Spinal cord (tissue), 10 donors: ENCODE results near the gene ATP2B2. TPM values are rescaled to one million over a fixed set of nuclear protein-coding genes. Genes with fewer than 3 reads are reported as not detected.

Experiments
- DNase-seq, 6 donors: peaks; one replicate each; pipeline versions ENCODE4 v3.0.0 to v3.0.0-alpha.2; 2013 to 2015; ENCODE audit warnings: low spot score in 6 of 6, low read depth in 4 of 6
- H3K27ac ChIP-seq: one replicate; pipeline ENCODE4 v1.5.1; 2013; ENCODE audit warnings: low read depth, low read length, control low read depth
- H3K27me3 ChIP-seq: one replicate; pipeline ENCODE4 v1.6.1; 2013; ENCODE audit warnings: low read length; ENCODE audit not compliant: control insufficient read depth, insufficient read depth
- H3K36me3 ChIP-seq: one replicate; pipeline ENCODE4 v1.6.1; 2013; ENCODE audit warnings: low read length; ENCODE audit not compliant: control insufficient read depth, insufficient read depth
- H3K4me1 ChIP-seq: one replicate; pipeline ENCODE4 v1.6.1; 2013; ENCODE audit warnings: low read length; ENCODE audit not compliant: control insufficient read depth, insufficient read depth
- H3K4me3 ChIP-seq: one replicate; pipeline ENCODE4 v1.5.1; 2013; ENCODE audit warnings: low read depth, low read length, control low read depth
- H3K9me3 ChIP-seq: one replicate; pipeline ENCODE4 v1.6.1; 2013; ENCODE audit warnings: low read length; ENCODE audit not compliant: control insufficient read depth, insufficient read depth
- WGBS: methylation state at CpG from one replicate; pipeline ENCODE4 v1.1.5; 2013; ENCODE audit warnings: missing lambda C conversion rate; ENCODE audit not compliant: insufficient coverage; 5-methylcytosine and 5-hydroxymethylcytosine counted together
- polyA plus RNA-seq, 2 donors: library from polyadenylated mRNA; unstranded; fragments of 120-200 nt; gene quantifications; one replicate each; pipeline ENCODE4 v1.2.1, GENCODE V29; 2013; ENCODE audit not compliant: insufficient read length in 2 of 2
- total RNA-seq, 2 donors: library from RNA; depleted of rRNA in 1 of 2; stranded (reverse); fragments of 120-200 nt in 1 of 2; fragments of >200 nt in 1 of 2; gene quantifications; one replicate each; pipeline versions ENCODE4 v1.2.3 to v1.2.4, GENCODE V29; 2013 to 2014
- donor health status: healthy.

ATP2B2 gene
- total and polyA plus RNA-seq, 4 donors = 25.2 to 94.5 (median 80.4) TPM

DNA sequence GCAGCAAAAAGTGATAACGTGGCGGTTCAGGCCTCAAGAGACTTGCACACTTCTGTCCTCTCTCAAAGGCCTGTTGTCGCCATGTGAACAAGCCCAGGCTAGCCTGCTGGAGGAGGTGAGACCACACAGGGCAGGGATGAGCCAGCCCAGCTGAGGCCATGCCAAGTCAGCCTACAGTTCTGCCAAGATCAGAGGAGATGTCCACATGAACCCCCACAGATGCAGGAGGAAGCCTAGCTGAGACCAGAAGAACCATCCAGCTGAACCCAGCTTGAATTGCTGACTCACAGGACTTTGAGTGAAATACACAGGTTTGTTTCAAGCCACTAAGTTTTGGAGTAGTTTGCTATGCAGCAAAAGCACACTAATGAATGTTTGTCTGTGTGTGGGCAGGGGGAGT is 134.2 kb downstream of the ATP2B2 start:
- Histone ChIP-seq H3K27ac (no peak overlapping the region), H3K4me1 (peaks cover 12% of the 10 kb centered on the region), H3K9me3 (no peaks in the 10 kb centered on the region), H3K36me3 (peaks cover 41% of the 10 kb centered on the region), H3K4me3 (no peak overlapping the region), H3K27me3 (no peaks in the 10 kb centered on the region)
- no peak for DNase-seq
- 69% methylated on average over 3 of the region's 3 CpGs for WGBS

DNA sequence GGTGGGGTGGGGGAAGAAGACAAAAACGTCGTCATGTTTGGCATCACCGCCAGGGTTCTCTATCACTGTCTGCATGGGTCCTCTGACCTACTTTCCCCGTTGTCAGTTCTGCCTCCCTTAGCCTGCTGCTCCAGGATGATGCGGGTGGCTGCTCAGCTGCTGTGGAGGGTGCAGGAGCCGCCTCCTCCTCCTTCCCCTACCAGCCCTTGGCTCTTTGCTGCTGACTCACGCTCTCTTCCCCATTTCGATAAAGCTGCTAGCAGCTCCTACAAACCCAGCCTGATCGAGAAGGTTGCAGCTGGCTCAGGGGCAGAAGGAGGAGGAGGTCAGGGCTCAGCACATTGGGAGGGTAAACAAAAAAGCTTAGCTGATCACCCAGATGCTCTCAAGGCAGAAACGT is 135.0 kb downstream of the ATP2B2 start:
- Histone ChIP-seq H3K9me3 (no peaks in the 10 kb centered on the region), H3K27ac (no peak overlapping the region), H3K36me3 (peaks cover 40% of the 10 kb centered on the region), H3K4me3 (no peak overlapping the region), H3K4me1 (peaks cover 17% of the 10 kb centered on the region), H3K27me3 (no peaks in the 10 kb centered on the region)
- DNase-seq = no peak
- 41% methylated on average over 6 of the region's 10 CpGs for WGBS

DNA sequence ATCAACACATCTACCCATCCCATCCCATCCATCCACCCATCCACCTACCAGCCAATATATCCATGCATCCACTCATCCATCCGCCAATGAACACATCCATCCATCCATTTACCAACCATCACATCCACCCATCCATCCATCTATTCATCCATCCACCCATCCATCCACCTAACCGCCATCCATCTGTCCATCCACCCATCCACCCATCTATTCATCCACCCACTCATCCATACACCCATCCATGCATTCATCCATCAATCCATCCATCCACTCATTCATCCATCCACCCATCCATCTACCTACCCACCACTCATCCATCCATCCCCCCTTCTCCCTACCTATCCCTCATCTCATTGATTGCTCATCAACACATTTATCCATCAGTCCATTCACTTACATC is 136.9 kb downstream of the ATP2B2 start:
- DNase-seq = no peak
- Histone ChIP-seq H3K27ac (no peak overlapping the region), H3K27me3 (no peaks in the 10 kb centered on the region), H3K36me3 (peaks cover 34% of the 10 kb centered on the region), H3K9me3 (peaks cover under 1% of the 10 kb centered on the region), H3K4me3 (no peak overlapping the region), H3K4me1 (peaks cover 19% of the 10 kb centered on the region)
- WGBS = 100% methylated on average over 2 of the region's 2 CpGs

DNA sequence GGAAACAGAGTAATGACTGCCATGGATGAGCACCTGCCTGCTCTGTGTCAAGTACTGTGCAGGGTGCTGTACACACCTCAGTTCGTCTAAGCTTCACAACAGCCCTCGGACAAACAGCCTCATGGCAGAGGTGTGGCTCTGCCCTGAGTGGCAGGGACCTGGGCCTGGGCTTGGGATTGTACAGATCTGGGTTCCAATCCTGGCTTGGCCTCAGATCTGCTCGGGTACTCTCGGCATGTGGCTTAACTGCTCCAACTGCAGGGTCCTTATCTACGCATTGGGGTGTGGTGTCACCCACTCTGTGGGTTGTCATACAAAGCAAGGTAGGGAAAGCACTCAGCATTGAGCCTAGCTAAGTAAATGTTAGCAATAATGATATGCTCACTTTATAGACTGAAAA is 137.9 kb downstream of the ATP2B2 start:
- H3K4me1 ChIP-seq = peaks cover 20% of the 10 kb centered on the region
- WGBS = 94% methylated on average over 4 of the region's 5 CpGs
- H3K27ac ChIP-seq = no peak overlapping the region
- H3K9me3 ChIP-seq = peaks cover 3% of the 10 kb centered on the region
- H3K36me3 ChIP-seq = peaks cover 34% of the 10 kb centered on the region
- no peaks in the 10 kb centered on the region for H3K27me3 ChIP-seq
- DNase-seq = no peak
- no peak overlapping the region for H3K4me3 ChIP-seq

DNA sequence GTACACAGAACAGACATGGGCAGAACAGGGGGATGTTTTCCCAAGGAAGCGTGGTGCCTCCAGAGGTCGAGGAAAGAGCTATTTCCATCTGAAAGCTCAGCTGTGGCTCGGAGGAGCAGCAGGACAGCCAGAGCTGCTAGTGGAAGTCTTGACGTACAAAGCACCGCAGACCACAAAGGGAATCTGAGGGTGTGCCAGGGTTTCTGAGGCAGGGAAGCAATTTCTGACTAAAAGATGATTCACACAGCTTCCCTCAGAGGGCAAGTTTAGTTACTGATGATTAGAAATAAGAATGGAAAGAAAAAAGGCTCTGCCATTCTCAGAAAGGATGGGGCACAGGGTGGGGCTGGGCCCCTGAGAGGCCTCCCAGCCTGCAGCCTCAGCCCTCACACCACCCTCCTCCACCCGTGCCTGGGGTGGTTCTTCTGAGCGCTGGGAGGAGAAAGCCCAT is 138.7 kb downstream of the ATP2B2 start:
- peaks cover 30% of the 10 kb centered on the region for H3K36me3 ChIP-seq
- H3K4me3 ChIP-seq = no peak overlapping the region
- WGBS = 26% methylated on average over 5 of the region's 7 CpGs
- no peaks in the 10 kb centered on the region for H3K27me3 ChIP-seq
- H3K9me3 ChIP-seq = peaks cover 3% of the 10 kb centered on the region
- DNase-seq = peak in 2 of 6 donors; percentile 36 to 49
- no peak overlapping the region for H3K27ac ChIP-seq
- H3K4me1 ChIP-seq = peaks cover 24% of the 10 kb centered on the region

DNA sequence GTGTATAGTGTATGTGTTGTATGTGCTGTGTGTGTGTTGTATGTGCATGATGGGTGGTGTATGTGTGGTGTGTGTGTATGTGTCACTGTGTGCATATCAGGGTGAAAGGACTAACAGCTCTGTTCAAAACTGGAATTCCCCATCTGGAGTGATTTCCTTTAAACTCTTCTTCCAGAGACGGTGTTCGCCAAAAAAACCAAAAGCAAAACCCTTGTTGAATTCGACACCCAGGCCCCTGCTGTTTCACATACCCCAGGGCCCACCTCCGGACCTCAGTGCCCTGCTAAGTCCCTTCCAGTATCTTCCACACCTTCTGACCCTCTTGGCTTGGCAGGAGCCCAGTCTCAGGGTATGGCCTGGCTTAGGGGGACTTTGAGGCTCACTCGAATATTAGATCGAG is 139.6 kb downstream of the ATP2B2 start:
- Histone ChIP-seq H3K27me3 (no peaks in the 10 kb centered on the region), H3K9me3 (peaks cover 3% of the 10 kb centered on the region), H3K36me3 (peaks cover 24% of the 10 kb centered on the region), H3K27ac (no peak overlapping the region), H3K4me1 (peaks cover 28% of the 10 kb centered on the region), H3K4me3 (no peak overlapping the region)
- DNase-seq = no peak
- WGBS = 79% methylated on average over 5 of the region's 6 CpGs

DNA sequence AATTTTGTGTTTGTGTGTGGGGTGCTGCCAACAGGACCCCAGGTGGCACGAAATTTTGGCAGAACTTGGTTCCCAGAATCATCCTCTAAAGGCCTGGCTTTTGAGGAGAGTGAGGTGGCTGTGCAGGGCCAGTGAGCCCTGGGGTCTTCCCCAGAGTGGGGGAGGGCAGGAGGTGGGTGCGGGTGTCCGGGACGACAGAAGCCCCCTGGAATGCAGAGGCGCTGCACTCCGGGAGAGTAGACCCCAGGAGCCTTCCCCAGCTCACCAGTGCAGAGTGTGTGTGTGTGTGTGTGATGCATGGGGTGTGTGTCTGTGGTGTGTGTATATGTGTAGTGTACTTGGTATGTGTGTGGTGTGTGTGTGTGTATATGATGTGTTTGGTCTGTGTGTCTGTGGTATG is 140.1 kb downstream of the ATP2B2 start:
- Histone ChIP-seq H3K27me3 (no peaks in the 10 kb centered on the region), H3K4me1 (peaks cover 28% of the 10 kb centered on the region), H3K4me3 (no peak overlapping the region), H3K9me3 (peaks cover 3% of the 10 kb centered on the region), H3K36me3 (peaks cover 20% of the 10 kb centered on the region), H3K27ac (no peak overlapping the region)
- DNase-seq = peak in 1 of 6 donors; percentile 27
- WGBS = 58% methylated on average over 6 of the region's 6 CpGs

DNA sequence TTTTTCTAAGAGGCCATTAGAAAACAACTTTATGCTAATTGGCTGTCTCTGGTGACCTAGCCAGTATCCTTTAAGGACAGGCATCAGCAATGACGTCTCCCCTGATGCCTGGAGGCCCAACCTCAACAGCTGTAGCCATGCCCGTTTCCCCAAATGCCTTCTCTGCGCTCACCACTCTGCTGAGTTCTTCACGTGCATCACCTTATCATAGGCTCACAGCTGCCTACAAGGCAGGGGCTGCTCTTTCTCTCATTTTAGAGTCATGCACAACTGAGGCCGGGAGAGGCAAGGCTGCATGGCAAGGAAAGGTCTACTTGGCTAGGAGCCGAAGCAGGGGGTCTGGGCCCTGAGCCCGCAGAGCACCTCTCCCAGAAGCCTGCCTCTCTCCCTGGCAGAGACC is 140.6 kb downstream of the ATP2B2 start:
- DNase-seq = peak in 1 of 6 donors; percentile 67
- Histone ChIP-seq H3K36me3 (peaks cover 20% of the 10 kb centered on the region), H3K4me3 (no peak overlapping the region), H3K9me3 (peaks cover 3% of the 10 kb centered on the region), H3K27me3 (no peaks in the 10 kb centered on the region), H3K4me1 (peaks cover 28% of the 10 kb centered on the region), H3K27ac (no peak overlapping the region)
- WGBS = 46% methylated on average over 7 of the region's 7 CpGs

DNA sequence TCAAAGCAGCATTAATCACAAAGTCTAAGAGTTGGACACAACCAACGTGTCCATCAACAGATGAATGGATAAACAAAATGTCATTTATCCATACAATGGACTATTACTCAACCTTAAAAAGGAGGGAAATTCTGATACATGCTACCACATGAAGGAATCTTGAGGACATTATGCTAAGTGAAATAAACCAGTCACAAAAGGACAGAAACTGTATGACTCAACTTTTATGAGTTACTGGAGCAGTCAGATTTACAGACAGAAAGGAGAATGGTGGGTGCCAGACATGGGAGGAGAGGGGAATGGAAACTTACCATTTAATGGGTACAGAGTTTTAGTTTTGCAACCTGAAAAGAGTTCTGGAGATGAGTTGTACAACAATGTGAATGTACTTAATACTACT is 141.5 kb downstream of the ATP2B2 start:
- WGBS = no CpG with 5 or more reads among the region's 1 CpG
- Histone ChIP-seq H3K4me3 (no peak overlapping the region), H3K9me3 (peaks cover 3% of the 10 kb centered on the region), H3K36me3 (peaks cover 26% of the 10 kb centered on the region), H3K27me3 (no peaks in the 10 kb centered on the region), H3K27ac (no peak overlapping the region), H3K4me1 (peaks cover 28% of the 10 kb centered on the region)
- no peak for DNase-seq

DNA sequence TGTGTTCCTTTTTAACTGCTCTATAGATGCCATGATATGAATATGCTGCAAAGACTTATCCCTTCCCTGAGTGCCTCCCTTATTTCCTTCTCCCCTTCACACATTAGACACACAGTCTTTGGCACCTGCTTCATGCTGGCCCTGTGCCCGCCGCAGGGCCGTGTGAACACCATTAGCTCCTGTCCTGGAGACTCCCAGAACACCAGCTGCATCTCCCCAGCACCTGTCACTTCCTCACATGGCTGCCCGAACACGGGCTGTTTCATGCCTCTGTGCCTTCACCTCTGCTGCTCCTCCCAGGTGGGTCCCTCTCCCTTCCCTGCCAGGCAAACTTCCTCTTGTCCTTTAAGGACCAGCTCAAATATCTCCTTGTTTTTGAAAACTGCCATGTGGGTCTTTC is 144.0 kb downstream of the ATP2B2 start:
- Histone ChIP-seq H3K4me1 (peaks cover 26% of the 10 kb centered on the region), H3K4me3 (no peak overlapping the region), H3K27ac (no peak overlapping the region), H3K27me3 (no peaks in the 10 kb centered on the region), H3K36me3 (peaks cover 46% of the 10 kb centered on the region), H3K9me3 (peaks cover 3% of the 10 kb centered on the region)
- WGBS = 41% methylated on average over 5 of the region's 5 CpGs
- peak in 2 of 6 donors; percentile 33 for DNase-seq
